Ishikawa (cell line): Measurements from ENCODE around the gene MYRFL.

Source experiments
- CEBPB ChIP-seq: IDR thresholded peaks from 2 replicates; pipeline ENCODE4 v1.6.1; 2012
- EGR1 ChIP-seq: IDR thresholded peaks from 2 replicates; pipeline ENCODE4 v1.6.1; 2012
- EP300 ChIP-seq: IDR thresholded peaks from 2 replicates; pipeline ENCODE4 v1.6.1; 2012; ENCODE audit warnings: borderline replicate concordance
- NFIC ChIP-seq: IDR thresholded peaks from 2 replicates; pipeline ENCODE4 v1.6.1; 2012
- TEAD4 ChIP-seq: IDR thresholded peaks from 2 replicates; pipeline ENCODE4 v1.6.1; 2012
- ZBTB7A ChIP-seq: IDR thresholded peaks from 2 replicates; pipeline ENCODE4 v1.6.1; 2012; ENCODE audit warnings: low read depth
- TF ChIP-seq, protein P1 (sequence below): IDR thresholded peaks from 2 replicates; pipeline ENCODE4 v1.6.1; 2012
- TF ChIP-seq, protein P2 (sequence below): IDR thresholded peaks from 2 replicates; pipeline ENCODE4 v1.6.1; 2012; ENCODE audit warnings: low read depth, mild to moderate bottlenecking
- TF ChIP-seq, protein P3 (sequence below): IDR thresholded peaks from 2 replicates; pipeline ENCODE4 v1.6.1; 2012

DNA sequence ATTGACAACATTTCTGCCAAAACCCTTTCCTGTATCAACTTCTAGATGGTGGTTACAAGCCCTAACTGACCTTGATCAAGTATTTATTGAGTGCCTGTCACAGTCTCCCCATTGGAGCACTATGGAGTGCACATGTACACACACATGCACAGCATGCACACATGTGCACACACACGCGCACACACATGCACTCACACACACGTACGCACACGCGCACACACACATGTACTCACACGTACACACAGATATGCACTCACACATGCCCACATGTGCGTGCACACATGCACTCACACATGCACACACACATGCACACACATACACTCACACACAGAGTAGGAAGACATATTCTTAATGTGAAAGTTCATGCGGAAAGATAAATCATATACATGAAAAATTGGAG is 43.7 kb downstream of the MYRFL start:
- TF ChIP-seq ZBTB7A (no peak), TEAD4 (no peak), EP300 (no peak), EGR1 (no peak), CEBPB (no peak), NFIC (no peak)
- TF ChIP-seq, protein P1, sequence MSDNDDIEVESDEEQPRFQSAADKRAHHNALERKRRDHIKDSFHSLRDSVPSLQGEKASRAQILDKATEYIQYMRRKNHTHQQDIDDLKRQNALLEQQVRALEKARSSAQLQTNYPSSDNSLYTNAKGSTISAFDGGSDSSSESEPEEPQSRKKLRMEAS: no peak
- TF ChIP-seq, protein P2, sequence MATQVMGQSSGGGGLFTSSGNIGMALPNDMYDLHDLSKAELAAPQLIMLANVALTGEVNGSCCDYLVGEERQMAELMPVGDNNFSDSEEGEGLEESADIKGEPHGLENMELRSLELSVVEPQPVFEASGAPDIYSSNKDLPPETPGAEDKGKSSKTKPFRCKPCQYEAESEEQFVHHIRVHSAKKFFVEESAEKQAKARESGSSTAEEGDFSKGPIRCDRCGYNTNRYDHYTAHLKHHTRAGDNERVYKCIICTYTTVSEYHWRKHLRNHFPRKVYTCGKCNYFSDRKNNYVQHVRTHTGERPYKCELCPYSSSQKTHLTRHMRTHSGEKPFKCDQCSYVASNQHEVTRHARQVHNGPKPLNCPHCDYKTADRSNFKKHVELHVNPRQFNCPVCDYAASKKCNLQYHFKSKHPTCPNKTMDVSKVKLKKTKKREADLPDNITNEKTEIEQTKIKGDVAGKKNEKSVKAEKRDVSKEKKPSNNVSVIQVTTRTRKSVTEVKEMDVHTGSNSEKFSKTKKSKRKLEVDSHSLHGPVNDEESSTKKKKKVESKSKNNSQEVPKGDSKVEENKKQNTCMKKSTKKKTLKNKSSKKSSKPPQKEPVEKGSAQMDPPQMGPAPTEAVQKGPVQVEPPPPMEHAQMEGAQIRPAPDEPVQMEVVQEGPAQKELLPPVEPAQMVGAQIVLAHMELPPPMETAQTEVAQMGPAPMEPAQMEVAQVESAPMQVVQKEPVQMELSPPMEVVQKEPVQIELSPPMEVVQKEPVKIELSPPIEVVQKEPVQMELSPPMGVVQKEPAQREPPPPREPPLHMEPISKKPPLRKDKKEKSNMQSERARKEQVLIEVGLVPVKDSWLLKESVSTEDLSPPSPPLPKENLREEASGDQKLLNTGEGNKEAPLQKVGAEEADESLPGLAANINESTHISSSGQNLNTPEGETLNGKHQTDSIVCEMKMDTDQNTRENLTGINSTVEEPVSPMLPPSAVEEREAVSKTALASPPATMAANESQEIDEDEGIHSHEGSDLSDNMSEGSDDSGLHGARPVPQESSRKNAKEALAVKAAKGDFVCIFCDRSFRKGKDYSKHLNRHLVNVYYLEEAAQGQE: no peak
- TF ChIP-seq, protein P3, sequence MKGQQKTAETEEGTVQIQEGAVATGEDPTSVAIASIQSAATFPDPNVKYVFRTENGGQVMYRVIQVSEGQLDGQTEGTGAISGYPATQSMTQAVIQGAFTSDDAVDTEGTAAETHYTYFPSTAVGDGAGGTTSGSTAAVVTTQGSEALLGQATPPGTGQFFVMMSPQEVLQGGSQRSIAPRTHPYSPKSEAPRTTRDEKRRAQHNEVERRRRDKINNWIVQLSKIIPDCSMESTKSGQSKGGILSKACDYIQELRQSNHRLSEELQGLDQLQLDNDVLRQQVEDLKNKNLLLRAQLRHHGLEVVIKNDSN: no peak
